ENCODE measurements around the gene ACMSD.
"Not testable (repeated sequence)": the region's sequence is repeated elsewhere in the genome, so short reads cannot be mapped to it uniquely, and the experiment has no call there.

The ACMSD gene

DNA sequence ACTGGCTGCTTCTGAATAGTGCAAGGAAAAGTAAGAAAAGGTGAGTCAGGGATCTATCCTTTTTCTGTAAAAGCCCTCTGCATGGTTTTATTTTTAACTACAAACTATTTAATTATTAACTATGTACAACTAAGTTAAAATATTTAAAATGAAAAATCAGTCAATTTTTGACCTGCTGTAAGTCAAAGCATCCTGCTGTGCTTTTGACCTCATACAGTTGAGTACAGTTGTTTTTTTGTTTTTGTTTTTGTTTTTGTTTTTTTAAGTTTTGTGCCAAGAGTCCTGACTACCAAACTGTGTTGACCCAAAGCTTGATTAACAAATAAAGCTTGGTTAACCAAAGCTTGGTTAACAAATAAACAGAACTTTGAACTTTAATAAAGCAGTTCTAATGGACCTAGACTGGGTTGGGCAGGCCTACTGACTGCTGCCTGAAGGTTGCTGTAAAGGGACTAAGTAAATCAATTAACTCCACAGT, at the start of gene ACMSD:
Gene ACMSD (plus strand): TSS at position 474 of the 478 bp plus-strand sequence. CDS start 67 bp downstream, outside the sequence.
- DNase-seq (ENCODE audit: low read depth), result no peak

DNA sequence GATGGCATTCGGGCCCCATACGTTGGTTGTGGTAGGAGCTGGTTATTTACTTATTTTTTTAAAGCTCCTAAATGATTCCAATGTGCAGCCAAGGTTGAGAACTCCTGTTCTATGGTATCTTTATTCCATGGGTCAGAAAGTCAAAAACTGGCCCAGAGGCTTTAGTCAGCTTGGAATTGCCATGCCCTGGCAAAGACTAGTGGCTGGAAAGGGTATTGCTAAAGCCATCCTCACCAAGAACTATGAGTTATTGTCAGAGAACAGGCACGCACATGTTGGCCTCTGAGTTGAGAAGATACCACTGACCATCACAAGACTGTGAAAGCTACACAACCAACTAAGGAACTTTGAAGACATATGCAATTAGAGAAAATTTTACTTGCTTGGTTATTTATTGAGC, 47.9 kb upstream of the ACMSD start:
- DNase-seq (ENCODE audit: low read depth), result no peak

DNA sequence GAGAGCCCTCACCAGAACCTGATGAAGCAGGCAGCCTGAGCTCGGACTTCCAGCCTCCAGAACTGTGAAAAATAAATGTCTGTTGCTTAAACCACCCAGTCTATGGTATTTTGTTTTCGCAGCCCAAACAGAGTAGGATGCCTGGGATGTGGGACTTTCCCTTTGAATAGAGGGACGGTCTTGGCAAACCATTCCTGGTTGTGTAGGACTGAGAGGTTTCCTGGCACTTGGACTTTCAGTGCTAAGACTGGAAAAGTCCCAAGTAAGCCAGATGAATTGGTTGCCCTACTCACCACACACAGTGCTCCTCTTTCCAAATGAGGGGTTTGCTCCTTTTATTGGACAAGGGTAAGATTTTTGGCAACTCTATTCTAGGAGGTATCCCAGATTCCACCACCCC, 46.8 kb upstream of the ACMSD start:
- no peak for DNase-seq (ENCODE audit: low read depth)

DNA sequence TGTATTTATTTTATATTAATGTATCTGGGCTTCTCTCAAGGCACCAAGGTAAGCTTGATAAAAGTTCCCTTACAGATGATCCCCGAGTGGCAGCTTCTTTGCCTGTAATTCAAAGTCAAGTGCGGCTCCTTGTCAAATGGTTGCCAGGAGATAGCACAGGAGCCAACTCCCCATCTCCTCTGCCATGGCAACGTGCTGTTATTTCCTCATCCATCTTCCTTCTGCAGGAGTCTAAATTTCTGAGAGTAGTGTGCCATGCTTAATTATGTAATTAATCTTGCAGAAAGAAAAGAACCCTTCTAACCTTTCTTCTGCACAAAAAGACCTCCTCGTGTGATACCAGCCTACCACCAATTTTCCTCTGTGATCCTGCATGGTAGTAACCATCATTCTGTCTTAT, 46.2 kb upstream of the ACMSD start:
- DNase-seq (ENCODE audit: low read depth), result no peak

DNA sequence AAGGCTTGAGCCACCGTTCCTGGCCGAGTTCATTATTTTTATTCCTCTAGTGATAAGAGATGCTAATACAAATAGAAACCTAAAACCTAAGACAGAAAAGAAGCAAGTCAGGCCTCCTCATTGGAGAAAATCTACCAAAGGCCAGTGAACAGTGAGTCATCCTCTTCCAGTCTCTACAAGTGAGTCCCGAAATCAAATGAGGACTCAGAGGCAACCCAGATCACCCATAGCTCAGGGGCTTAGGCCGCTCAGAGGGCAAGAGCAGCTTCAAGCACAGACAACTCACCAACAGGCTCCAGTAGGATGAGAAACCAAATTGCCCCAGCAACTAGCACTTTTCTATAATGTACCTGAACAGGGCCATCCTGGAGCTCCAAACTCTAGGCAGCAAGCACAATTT, 42.7 kb upstream of the ACMSD start:
- DNase-seq (ENCODE audit: low read depth), result no peak

DNA sequence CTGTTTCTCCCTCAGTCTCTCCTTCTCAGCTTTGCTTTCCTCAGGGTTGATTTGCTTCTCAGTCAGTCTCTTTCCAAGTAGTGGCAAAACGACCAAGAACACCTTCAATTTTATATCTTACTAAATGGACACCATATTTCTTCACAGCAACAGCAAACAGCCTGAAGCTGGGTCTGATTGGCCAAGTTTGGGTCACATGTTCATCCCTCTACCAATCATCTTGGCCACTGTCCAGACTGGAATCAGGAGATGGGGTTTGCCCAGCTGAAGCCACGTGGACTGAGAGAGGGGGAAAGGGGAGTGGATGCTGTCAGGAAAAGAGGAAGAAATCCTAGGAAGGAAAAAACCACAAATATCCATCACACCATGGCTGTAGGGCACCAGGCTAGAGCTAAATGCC, 42.0 kb upstream of the ACMSD start:
- DNase-seq (ENCODE audit: low read depth), result no peak

DNA sequence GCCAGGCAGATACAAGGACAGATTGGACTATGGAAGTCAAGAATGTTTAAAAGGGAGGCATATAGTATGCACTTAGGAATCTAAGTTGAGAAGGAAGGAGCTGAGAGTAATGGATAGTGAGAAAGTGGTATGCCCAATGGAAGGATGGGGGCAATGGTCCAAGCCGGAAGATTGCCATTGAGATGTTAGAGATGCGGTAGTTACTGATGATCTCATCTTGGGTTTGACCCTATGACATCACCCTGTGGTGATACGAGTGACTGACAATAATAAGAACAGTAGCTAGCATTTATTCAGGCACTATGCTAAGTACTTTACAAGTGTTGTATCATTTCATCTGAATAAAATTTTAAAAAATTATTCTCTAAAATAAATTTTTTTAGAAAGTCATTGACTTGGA, 38.5 kb upstream of the ACMSD start:
- no peak for DNase-seq (ENCODE audit: low read depth)

DNA sequence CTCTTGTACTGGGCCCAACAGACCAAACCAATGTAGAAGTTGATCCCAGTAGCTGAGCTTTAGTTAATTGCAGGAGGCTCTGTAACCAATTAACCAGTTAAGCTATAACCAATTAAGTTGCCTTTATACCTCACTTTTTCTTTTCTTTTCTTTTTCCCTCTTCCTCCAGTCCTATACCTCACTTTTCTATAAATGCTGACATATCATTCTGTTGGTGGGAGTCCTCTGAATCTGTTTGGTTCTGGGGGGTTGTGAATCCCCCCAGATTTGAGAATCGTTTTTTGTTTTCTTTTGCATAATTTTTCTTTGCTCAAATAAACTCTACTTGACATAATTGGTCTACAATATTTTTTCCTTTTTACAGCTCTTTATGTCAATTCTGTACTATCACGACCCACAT, 38.1 kb upstream of the ACMSD start:
- DNase-seq (ENCODE audit: low read depth), result no peak

DNA sequence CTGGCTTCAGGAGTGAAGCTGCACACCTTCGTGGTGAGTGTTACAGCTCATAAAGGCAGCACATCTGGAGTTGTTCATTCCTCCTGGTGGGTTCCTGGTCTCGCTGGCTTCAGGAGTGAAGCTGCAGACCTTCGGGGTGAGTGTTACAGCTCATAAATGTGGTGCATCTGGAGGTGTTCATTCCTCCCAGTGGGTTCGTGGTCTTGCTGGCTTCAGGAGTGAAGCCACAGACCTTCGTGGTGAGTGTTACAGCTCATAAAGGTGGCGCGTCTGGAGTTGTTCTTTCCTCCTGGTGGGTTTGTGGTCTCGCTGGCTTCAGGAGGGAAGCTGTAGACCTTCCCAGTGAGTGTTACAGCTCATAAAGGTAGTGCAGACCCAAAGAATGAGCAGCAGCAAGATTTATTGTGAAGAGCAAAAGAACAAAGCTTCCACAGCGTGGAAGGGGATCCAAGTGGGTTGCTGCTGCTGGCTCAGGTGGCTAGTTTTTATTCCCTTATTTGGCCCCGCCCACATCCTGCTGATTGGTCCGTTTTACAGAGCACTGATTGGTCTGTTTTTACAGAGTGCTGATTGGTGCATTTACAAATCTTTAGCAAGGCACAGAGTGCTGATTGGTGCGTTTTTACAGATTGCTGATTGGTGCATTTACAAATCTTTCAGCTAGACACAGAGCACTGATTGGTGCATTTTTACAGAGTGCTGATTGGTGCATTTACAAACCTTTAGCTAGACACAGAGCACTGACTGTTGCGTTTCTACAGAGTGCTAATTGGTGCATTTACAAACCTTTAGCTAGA, 34.6 kb upstream of the ACMSD start:
- DNase-seq (ENCODE audit: low read depth), result not testable (repeated sequence)

DNA sequence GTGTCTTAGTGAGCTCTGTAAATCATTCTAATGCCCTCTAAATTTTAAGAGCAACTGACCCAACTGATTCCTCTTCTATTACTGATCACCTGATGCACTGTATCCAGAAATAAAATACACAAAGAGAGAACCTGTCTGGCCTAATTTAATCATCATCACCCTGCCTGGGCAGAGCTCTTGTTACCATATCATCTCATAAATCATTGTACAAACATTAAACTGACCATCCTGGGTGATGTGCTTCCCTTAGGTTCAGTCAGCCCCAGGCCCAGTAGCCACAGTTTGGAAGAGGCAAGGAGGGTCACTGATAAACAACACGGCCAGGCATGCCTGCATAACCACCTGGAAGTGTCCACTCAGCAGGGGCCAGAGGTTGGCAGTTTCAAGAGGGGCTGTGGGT, 22.7 kb upstream of the ACMSD start:
- no peak for DNase-seq (ENCODE audit: low read depth)

DNA sequence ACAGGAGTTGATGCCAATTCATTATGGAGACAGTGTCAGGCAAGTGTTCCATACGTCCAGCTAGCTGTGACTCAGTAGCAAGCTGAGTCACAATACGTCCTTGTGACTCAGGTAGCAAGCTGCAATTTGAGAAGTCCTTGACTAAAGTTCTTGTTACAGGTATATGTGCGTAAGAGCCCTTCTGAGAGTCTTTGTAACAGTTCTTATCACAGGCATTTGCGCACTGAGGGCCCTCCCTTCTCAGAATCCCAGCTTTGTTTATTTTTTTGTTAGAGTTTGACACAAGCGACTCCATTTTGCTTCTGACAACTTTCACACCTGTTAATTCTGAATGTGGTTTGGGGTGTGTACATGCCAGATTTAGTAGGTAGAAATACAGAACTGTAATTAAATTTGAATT, 20.1 kb upstream of the ACMSD start:
- DNase-seq (ENCODE audit: low read depth), result no peak

DNA sequence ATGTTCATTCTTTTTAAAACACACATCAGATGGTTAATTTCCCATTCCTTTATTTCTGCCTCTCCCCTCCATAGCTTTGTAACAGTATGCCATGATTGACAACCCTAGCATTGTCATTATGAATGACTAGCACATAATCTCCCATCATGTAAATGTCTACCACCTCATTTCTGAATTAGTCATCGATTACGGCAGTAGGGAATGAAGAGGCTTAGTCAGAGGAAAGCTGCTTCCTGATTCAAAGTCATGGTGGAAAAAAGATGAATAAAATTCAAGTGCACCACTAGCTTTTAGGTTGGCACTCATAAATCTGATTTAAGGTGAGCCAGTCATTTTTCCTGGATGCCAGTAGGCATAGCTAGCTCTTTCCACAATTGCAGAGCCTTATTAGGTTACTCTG, 19.1 kb upstream of the ACMSD start:
- no peak for DNase-seq (ENCODE audit: low read depth)

DNA sequence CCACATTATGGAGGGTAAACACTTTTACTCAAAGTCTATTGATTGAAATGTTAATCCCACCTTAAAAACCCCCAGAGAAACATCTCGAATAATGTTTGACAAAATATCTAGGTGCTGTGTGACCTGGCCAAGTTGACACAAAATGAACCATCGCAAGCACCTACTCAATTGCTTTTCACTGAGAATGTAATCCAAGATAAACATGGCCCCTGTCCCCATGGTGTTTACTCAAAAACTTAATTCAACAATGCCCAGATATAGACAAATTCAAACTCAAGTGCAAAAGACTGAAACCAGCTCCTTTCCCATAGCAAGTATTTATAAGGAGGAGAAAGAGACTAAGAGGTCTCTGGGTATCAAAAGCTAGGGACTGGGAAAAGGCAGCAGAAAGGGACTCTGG, 15.0 kb upstream of the ACMSD start:
- no peak for DNase-seq (ENCODE audit: low read depth)

DNA sequence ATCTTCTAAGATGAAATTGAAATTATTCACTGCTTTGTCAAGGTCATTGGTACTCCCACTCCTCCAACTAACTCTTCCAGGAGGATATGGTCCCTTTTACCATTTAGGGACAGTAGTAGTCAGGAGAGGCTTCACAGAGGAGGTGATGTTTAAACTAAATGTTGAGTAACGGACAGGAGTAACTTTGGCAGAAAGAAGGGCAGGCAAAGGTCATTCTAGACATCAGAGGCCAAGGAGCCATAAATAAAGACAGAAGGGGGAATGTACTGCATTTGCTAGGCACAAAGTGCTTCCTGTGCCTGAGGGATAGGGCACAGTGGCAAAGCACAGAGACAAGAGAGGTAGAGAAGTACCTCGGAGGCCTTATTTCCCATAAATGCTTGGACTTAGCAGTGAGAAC, 14.6 kb upstream of the ACMSD start:
- DNase-seq (ENCODE audit: low read depth), result no peak

DNA sequence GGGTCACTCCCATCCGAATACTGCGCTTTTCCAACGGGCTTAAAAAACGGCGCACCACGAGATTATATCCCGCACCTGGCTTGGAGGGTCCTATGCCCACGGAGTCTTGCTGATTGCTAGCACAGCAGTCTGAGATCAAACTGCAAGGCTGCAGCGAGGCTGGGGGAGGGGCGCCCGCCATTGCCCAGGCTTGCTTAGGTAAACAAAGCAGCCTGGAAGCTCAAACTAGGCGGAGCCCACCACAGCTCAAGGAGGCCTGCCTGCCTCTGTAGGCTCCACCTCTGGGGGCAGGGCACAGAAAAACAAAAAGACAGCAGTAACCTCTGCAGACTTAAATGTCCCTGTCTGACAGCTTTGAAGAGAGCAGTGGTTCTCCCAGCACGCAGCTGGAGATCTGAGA, 12.7 kb upstream of the ACMSD start:
- DNase-seq (ENCODE audit: low read depth), result not testable (repeated sequence)

DNA sequence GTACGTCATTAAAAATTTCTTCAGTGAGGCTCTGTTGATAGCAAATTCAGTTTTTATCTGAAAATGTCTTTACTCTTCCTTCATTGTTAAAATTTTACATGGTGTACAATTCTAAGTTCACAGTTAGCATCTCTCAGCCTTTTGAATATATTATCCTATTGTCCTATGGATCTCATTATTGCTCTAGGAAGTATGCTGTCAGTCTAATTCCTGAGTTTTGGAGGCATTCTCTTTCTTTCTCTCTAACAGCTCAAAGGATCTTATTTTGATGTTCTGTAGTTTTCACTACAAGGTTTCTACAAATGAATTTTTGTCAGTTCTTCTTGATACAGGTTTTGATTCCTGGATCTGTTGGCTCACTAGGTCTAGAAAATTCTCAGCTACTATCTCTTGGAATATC, 2.9 kb upstream of the ACMSD start:
- no peak for DNase-seq (ENCODE audit: low read depth)

DNA sequence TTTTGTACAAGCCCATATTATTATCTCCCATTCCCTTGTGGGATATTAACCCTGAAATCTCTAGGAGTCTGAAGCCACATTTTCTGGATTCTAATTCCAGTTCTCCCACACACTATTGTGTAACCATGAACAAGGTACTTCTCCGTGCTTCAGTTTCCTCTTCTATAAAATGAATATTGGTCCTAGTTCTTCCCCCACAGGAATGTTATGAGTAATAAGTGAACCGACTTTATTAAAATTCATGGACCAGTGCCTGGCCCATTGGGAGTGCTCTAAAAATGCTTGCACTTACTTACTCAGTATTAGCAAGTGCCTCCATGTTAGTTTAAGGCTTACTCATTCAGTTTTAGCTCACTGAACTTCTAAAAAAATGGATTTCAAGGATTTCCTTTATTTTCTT, 1.4 kb upstream of the ACMSD start:
- DNase-seq (ENCODE audit: low read depth), result peak; percentile 55

DNA sequence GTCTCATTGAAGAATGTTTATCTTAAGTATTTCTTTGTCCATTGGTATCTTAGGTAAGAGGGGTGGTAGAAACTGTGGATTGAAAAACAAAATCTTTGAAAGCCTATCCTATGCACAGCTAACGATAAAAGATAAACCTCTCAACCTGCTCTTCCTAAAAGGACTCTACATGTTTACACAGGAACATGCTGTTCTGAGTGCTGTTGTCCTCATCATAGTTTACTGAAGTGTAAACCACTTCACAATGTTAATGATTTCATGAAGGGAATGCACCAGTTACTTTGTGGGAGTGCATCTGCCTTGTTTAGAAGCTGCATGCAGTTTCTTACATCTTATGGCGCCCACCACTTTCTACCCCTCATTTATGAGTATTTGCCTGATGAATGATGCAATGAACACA, 1.2 kb downstream of the ACMSD start:
- no peak for DNase-seq (ENCODE audit: low read depth)

DNA sequence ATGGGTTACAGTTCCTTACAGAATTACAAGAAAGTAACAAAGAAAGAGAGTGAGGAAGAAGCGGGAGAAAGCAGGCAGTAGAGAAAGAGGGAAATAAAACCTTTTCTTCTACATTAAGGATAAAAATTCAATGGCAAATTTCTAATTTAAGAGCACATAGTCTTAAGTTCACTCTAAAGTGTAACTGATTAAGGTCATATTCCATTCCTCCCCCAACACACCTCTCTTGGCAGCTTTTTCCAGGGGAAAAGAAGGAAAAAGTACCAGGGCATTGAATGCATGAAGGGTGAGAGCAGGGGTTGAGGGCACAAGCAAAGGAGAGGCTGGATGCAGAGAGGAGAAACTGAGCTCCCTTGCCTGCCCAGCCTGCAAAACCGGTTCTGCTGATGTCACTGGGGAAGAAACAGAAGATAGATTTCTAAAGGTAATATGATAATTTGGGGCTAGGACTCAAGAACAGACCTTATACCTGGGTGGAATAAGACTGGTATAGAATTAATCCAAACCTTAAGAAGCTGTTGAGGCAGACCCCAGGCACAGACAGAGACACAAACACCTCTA, 4.6 kb downstream of the ACMSD start:
- no peak for DNase-seq (ENCODE audit: low read depth)

DNA sequence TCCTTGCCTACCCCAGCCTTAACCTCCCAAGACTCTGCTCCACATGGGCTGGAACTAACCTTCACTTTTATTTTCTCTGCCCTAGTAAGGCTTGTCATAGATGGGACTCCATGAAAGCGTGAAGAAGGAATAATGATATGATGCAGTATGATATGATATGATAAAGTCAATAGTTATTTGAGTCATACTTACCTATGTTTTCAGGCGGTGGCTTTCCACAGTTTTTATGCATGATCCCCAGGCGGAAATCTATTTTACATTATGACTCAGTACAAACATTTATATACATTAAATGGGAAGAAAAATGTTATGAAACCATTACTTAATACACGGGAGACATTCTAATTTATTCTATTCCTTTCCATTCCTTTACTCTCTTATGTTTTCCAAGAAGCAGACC, 5.6 kb downstream of the ACMSD start:
- DNase-seq (ENCODE audit: low read depth), result no peak

DNA sequence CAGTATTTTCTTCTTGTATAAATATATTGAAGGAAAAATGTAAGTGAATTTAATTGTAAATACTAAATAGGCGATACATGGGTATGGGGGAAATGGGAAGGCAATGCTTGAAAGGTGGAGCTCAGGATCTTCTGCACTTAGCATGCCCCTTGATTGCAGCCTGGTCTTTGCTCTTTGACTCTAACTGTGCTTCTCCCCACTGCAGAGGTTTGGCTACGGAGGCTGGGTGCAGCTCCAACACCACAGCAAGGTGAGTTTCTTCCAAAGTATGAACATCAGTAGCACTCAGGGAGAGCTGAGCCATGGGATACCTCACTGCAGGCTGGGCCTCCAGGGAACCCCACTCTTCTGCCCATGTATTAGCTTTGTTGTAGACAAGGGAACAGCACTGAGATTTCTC, 6.6 kb downstream of the ACMSD start:
- no peak for DNase-seq (ENCODE audit: low read depth)

DNA sequence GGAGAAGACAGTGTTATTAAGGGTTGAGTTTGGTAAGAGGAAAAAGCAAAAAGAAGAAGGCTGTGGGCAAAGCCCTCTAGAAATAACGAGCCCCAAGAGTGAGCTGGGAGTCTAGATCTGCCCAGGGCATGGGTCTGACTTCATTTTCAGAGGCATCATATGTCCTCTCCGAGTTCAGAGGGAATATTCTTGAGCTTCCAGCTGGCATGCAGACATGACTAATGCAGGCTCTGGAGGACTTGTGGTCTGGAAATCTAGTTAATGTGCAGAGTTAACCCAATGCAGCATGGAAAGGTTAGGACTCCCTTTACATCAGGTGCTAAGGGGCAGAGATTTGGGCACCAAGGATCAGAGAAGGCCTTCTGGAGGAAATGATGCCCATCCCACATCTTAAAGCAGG, 7.3 kb downstream of the ACMSD start:
- DNase-seq (ENCODE audit: low read depth), result no peak

DNA sequence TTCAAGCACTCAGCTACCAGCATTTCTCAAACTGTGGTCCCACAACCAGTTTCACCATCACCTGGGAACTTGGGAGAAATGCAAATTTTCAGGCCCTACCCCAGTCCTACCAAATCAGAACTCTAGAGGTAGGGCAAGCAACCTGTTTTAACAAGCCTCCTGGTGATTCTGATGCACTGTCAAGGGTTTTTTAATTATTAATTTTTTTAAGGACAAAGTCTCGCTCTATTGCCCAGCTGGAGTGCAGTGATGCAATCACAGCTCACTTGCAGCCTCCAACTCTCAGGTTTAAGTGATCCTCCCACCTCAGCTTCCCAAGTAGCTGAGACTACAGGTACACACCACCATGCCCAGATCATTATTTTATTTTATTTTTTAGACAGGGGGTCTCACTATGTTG, 7.8 kb downstream of the ACMSD start:
- DNase-seq (ENCODE audit: low read depth), result no peak

DNA sequence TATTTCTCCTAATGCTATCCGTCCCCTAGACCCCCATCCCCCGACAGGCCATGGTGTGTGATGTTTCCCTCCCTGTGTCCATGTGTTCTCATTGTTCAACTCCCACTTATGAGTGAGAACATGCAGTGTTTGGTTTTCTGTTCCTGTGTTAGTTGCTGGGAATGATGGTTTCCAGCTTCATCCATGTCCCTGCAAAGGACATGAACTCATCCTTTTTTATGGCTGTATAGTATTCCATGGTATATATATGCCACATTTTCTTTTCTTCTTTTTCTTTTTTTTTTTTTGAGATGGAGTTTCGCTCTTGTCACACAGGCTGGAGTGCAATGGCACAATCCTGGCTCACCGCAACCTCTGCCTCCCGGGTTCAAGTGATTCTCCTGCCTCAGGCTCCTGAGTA, 9.2 kb downstream of the ACMSD start:
- DNase-seq (ENCODE audit: low read depth), result not testable (repeated sequence)

Data from fibroblast of the conjunctiva (primary cell).